CD4-positive, alpha-beta T cell (primary cell): ENCODE measurements around the gene LAMA3. TPM values are rescaled to one million over a fixed set of nuclear protein-coding genes. Genes with fewer than 3 reads are reported as not detected.

Source experiments
- ATAC-seq: fragments of 200-7000 bp; cut with Tn5 transposase; one replicate; pipeline ENCODE4 v1.10.0; 2022; ENCODE audit warnings: mild to moderate bottlenecking; ENCODE audit not compliant: poor library complexity
- CTCF ChIA-PET: fragments of 350-600 bp; sonication (Branson Sonifier 250); formaldehyde crosslinking; loops from one replicate; lab custom pipeline; 2021; ENCODE audit warnings: antibody characterized with exemption, inconsistent platforms; lab: Charles Lee
- POLR2A ChIA-PET: fragments of 350-600 bp; sonication (Branson Sonifier 250); formaldehyde crosslinking; loops from one replicate; lab custom pipeline; 2021; ENCODE audit warnings: antibody characterized with exemption, inconsistent platforms; lab: Charles Lee
- DNase-seq, 14 experiments: peaks; one replicate each; pipeline ENCODE4 v3.0.0-alpha.2; 2013 to 2020; ENCODE audit warnings: mixed read lengths in 2 of 14
- H3K27ac ChIP-seq, 2 donors: one replicate each; pipeline versions ENCODE4 v1.5.1 to v1.7.0; 2013; ENCODE audit warnings: low read length in 2 of 2, low read depth in 1 of 2, mild to moderate bottlenecking in 1 of 2
- H3K27me3 ChIP-seq, 2 experiments: 1 replicate in 1 of 2; 2 replicates in 1 of 2; pipeline versions ENCODE4 v1.6.1 to v1.7.0; 2013; ENCODE audit warnings: low read length in 2 of 2, control low read depth in 1 of 2, mild to moderate bottlenecking in 1 of 2, moderate library complexity in 1 of 2; ENCODE audit not compliant: insufficient read depth in 2 of 2, control insufficient read depth in 1 of 2
- H3K36me3 ChIP-seq: one replicate; pipeline ENCODE4 v1.6.1; 2013; ENCODE audit warnings: low read length, control low read depth; ENCODE audit not compliant: insufficient read depth
- H3K4me1 ChIP-seq: one replicate; pipeline ENCODE4 v1.6.1; 2013; ENCODE audit warnings: low read length, control low read depth; ENCODE audit not compliant: insufficient read depth
- H3K4me3 ChIP-seq: one replicate; pipeline ENCODE4 v1.5.1; 2013; ENCODE audit warnings: mild to moderate bottlenecking, low read length, moderate library complexity
- H3K9me3 ChIP-seq, 2 experiments: 1 replicate in 1 of 2; 2 replicates in 1 of 2; pipeline versions ENCODE4 v1.6.1 to v1.7.0; 2013; ENCODE audit warnings: low read length in 2 of 2, mild to moderate bottlenecking in 2 of 2, control low read depth in 1 of 2, moderate library complexity in 1 of 2; ENCODE audit not compliant: control insufficient read depth in 1 of 2, insufficient read depth in 1 of 2
- H3K27ac Mint-ChIP-seq: one replicate; pipeline ENCODE4 v1.8.0; 2020; ENCODE audit warnings: mixed read lengths
- H3K27me3 Mint-ChIP-seq: one replicate; pipeline ENCODE4 v1.8.0; 2021; ENCODE audit warnings: mixed read lengths
- H3K36me3 Mint-ChIP-seq: one replicate; pipeline ENCODE4 v1.8.0; 2021; ENCODE audit warnings: low read depth, mixed read lengths
- H3K4me1 Mint-ChIP-seq: one replicate; pipeline ENCODE4 v1.8.0; 2021; ENCODE audit warnings: low read depth, mixed read lengths
- H3K4me3 Mint-ChIP-seq: one replicate; pipeline ENCODE4 v1.8.0; 2020; ENCODE audit warnings: mild to moderate bottlenecking, mixed read lengths
- H3K9me3 Mint-ChIP-seq: one replicate; pipeline ENCODE4 v1.8.0; 2020; ENCODE audit warnings: mixed read lengths
- CTCF ChIP-seq: fragments of 200-600 bp; IDR thresholded peaks from one replicate; pipeline ENCODE4 v1.8.0; 2022; ENCODE audit warnings: antibody characterized with exemption, mild to moderate bottlenecking
- intact Hi-C, 2 experiments: fragments of 100-400 bp; cut with DNase I in 1 of 2; cut with micrococcal nuclease in 1 of 2; formaldehyde crosslinking; loops; one replicate each; pipeline versions ENCODE4 v1.15.1 to v1.9.0; 2023 to 2025; cut with DNase I, micrococcal nuclease
- total RNA-seq, 174 experiments: library from RNA in 2 of 174; stranded (reverse) in 2 of 174; gene quantifications; one replicate each; pipeline ENCODE4 v1.2.3 and lab custom pipeline; 2021 to 2026

The LAMA3 gene
- total RNA-seq, 2 experiments from 2014 or later: 0.19 TPM; not detected in 1

- Mint-ChIP-seq H3K27me3 (peaks cover 27% of the 10 kb centered on the region), H3K36me3 (peaks cover 4% of the 10 kb centered on the region), H3K4me3 (peak overlapping the region; percentile 87), H3K4me1 (peaks cover 28% of the 10 kb centered on the region), H3K9me3 (no peaks in the 10 kb centered on the region), H3K27ac (peak overlapping the region; percentile 6)
- Histone ChIP-seq H3K4me3 (peak overlapping the region; percentile 57), H3K36me3 (no peaks in the 10 kb centered on the region), H3K27me3 (peaks cover 13 to 21% of the 10 kb centered on the region in 2 experiments), H3K27ac (no peak overlapping the region), H3K4me1 (peaks cover 26% of the 10 kb centered on the region), H3K9me3 (no peaks in the 10 kb centered on the region)
- ChIA-PET POLR2A (interaction anchor here (0.6 to 0.8 kb wide), 2 partner anchors 9 to 146 kb away, joined by 3 to 5 read pairs; no protein-coding TSS in a partner anchor), CTCF (interaction anchor here (0.5 kb wide), 1 partner anchor 749 kb away, joined by 3 read pairs; no protein-coding TSS in a partner anchor)
- intact Hi-C loops: no loop called here
- ATAC-seq: no peak
- no peak for TF ChIP-seq CTCF
- peak in 3 of 14 experiments; percentile 1 to 18 (median 15) for DNase-seq
Observed at GRCh38 chr18:23661735-23662308, 27.4 kb upstream of the LAMA3 start.

GRCh38 chr18:23662309-23663263, 26.7 kb upstream of the LAMA3 start, which contains the start of gene ANKRD29:
Gene ANKRD29, minus strand, starts transcription at chr18:23662911. Its CDS starts 181 bp downstream, at chr18:23662730.
- Histone ChIP-seq H3K27ac (no peak within 1 kb of the TSS), H3K9me3 (no peaks in the 10 kb centered on the region), H3K27me3 (peaks cover 13 to 21% of the 10 kb centered on the region in 2 experiments), H3K4me1 (peaks cover 26% of the 10 kb centered on the region), H3K4me3 (peak within 1 kb of the TSS; percentile 57), H3K36me3 (no peaks in the 10 kb centered on the region)
- Mint-ChIP-seq H3K4me3 (peak within 1 kb of the TSS; percentile 97), H3K27ac (peak within 1 kb of the TSS; percentile 14), H3K27me3 (peaks cover 27% of the 10 kb centered on the region), H3K4me1 (peaks cover 28% of the 10 kb centered on the region), H3K9me3 (no peaks in the 10 kb centered on the region), H3K36me3 (peaks cover 4% of the 10 kb centered on the region)
- peak; percentile 19 to 73 (median 42) for DNase-seq
- peak; percentile 75 for ATAC-seq
- TF ChIP-seq CTCF: no peak
- ChIA-PET CTCF (interaction anchor here (0.6 kb wide), 1 partner anchor 419 kb away, joined by 3 read pairs; no protein-coding TSS in a partner anchor), POLR2A (no interaction called here)
- intact Hi-C loops: no loop called here

GRCh38 chr18:23664674-23665073, 24.6 kb upstream of the LAMA3 start:
- no peak overlapping the region for H3K27ac Mint-ChIP-seq
- peaks cover 26% of the 10 kb centered on the region for H3K4me1 ChIP-seq
- DNase-seq: no peak
- ATAC-seq: no peak
- peak overlapping the region; percentile 27 for H3K4me3 Mint-ChIP-seq
- H3K27me3 ChIP-seq: peaks cover 13 to 17% of the 10 kb centered on the region in 2 experiments
- no peaks in the 10 kb centered on the region for H3K9me3 Mint-ChIP-seq
- intact Hi-C loops: no loop called here
- no peak overlapping the region for H3K27ac ChIP-seq
- CTCF ChIA-PET: no interaction called here
- no peaks in the 10 kb centered on the region for H3K36me3 ChIP-seq
- no peak overlapping the region for H3K4me3 ChIP-seq
- POLR2A ChIA-PET: no interaction called here
- H3K4me1 Mint-ChIP-seq: peaks cover 28% of the 10 kb centered on the region
- no peak for TF ChIP-seq CTCF
- H3K9me3 ChIP-seq: no peaks in the 10 kb centered on the region
- peaks cover 4% of the 10 kb centered on the region for H3K36me3 Mint-ChIP-seq
- peaks cover 21% of the 10 kb centered on the region for H3K27me3 Mint-ChIP-seq
